ENCODE data around the gene ROR1. TPM values are rescaled to one million over a fixed set of nuclear protein-coding genes. Genes with fewer than 3 reads are reported as not detected.
"Not testable (repeated sequence)": the region's sequence is repeated elsewhere in the genome, so short reads cannot be mapped to it uniquely, and the experiment has no call there.

The ROR1 gene
- total RNA-seq, 1 experiment from 2014 or later: not detected

GRCh38 chr1:63787875-63788274, 14.1 kb downstream of the ROR1 start:
- in situ Hi-C loops (cut with HindIII; ENCODE audit: low sequenced_read_pairs): no loop called here
- peak; percentile 80 for DNase-seq (ENCODE audit: low spot score)

GRCh38 chr1:63789856-63790605, 16.2 kb downstream of the ROR1 start:
- DNase-seq (ENCODE audit: low spot score): no peak
- in situ Hi-C loops (cut with HindIII; ENCODE audit: low sequenced_read_pairs): no loop called here

GRCh38 chr1:63790989-63791388, 17.2 kb downstream of the ROR1 start:
- DNase-seq (ENCODE audit: low spot score): peak; percentile 67
- in situ Hi-C loops (cut with HindIII; ENCODE audit: low sequenced_read_pairs): no loop called here

- in situ Hi-C loops (cut with HindIII; ENCODE audit: low sequenced_read_pairs): no loop called here
Observed at GRCh38 chr1:63792152-63792551, 18.3 kb downstream of the ROR1 start.

GRCh38 chr1:63793741-63794240, 20.0 kb downstream of the ROR1 start:
- no peak for DNase-seq (ENCODE audit: low spot score)
- in situ Hi-C loops (cut with HindIII; ENCODE audit: low sequenced_read_pairs): no loop called here

More at GRCh38 chr1:63792152-63792551, 18.3 kb downstream of the ROR1 start:
- no peak for DNase-seq (ENCODE audit: low spot score)

- no peak for DNase-seq (ENCODE audit: low spot score)
- in situ Hi-C loops (cut with HindIII; ENCODE audit: low sequenced_read_pairs): no loop called here
Observed at GRCh38 chr1:63794354-63794753, 20.5 kb downstream of the ROR1 start.

- no peak for DNase-seq (ENCODE audit: low spot score)
- in situ Hi-C loops (cut with HindIII; ENCODE audit: low sequenced_read_pairs): no loop called here
Observed at GRCh38 chr1:63794939-63795378, 21.1 kb downstream of the ROR1 start.

GRCh38 chr1:63795455-63795854, 21.6 kb downstream of the ROR1 start:
- no peak for DNase-seq (ENCODE audit: low spot score)
- in situ Hi-C loops (cut with HindIII; ENCODE audit: low sequenced_read_pairs): no loop called here

GRCh38 chr1:63797056-63797726, 23.4 kb downstream of the ROR1 start:
- no peak for DNase-seq (ENCODE audit: low spot score)

GRCh38 chr1:63798284-63798683, 24.5 kb downstream of the ROR1 start:
- in situ Hi-C loops (cut with HindIII; ENCODE audit: low sequenced_read_pairs): no loop called here
- DNase-seq (ENCODE audit: low spot score): no peak

More at GRCh38 chr1:63797056-63797726, 23.4 kb downstream of the ROR1 start:
- in situ Hi-C loops (cut with HindIII; ENCODE audit: low sequenced_read_pairs): no loop called here

GRCh38 chr1:63799307-63799706, 25.5 kb downstream of the ROR1 start:
- in situ Hi-C loops (cut with HindIII; ENCODE audit: low sequenced_read_pairs): no loop called here
- no peak for DNase-seq (ENCODE audit: low spot score)

GRCh38 chr1:63799820-63800219, 26.0 kb downstream of the ROR1 start:
- in situ Hi-C loops (cut with HindIII; ENCODE audit: low sequenced_read_pairs): no loop called here
- DNase-seq (ENCODE audit: low spot score): no peak

GRCh38 chr1:63802109-63802508, 28.3 kb downstream of the ROR1 start:
- no peak for DNase-seq (ENCODE audit: low spot score)
- in situ Hi-C loops (cut with HindIII; ENCODE audit: low sequenced_read_pairs): no loop called here

- in situ Hi-C loops (cut with HindIII; ENCODE audit: low sequenced_read_pairs): no loop called here
- no peak for DNase-seq (ENCODE audit: low spot score)
Observed at GRCh38 chr1:63804829-63805484, 31.1 kb downstream of the ROR1 start.

GRCh38 chr1:63807046-63807445, 33.2 kb downstream of the ROR1 start:
- no peak for DNase-seq (ENCODE audit: low spot score)

GRCh38 chr1:63810936-63811469, 37.2 kb downstream of the ROR1 start:
- in situ Hi-C loops (cut with HindIII; ENCODE audit: low sequenced_read_pairs): no loop called here
- DNase-seq (ENCODE audit: low spot score): no peak

More at GRCh38 chr1:63807046-63807445, 33.2 kb downstream of the ROR1 start:
- in situ Hi-C loops (cut with HindIII; ENCODE audit: low sequenced_read_pairs): no loop called here

- DNase-seq (ENCODE audit: low spot score): no peak
- in situ Hi-C loops (cut with HindIII; ENCODE audit: low sequenced_read_pairs): no loop called here
Observed at GRCh38 chr1:63812071-63812700, 38.4 kb downstream of the ROR1 start.

GRCh38 chr1:63813829-63814277, 40.0 kb downstream of the ROR1 start:
- in situ Hi-C loops (cut with HindIII; ENCODE audit: low sequenced_read_pairs): no loop called here
- DNase-seq (ENCODE audit: low spot score): no peak

GRCh38 chr1:63816217-63816815, 42.5 kb downstream of the ROR1 start:
- in situ Hi-C loops (cut with HindIII; ENCODE audit: low sequenced_read_pairs); DNase-seq (ENCODE audit: low spot score): not testable (repeated sequence)
